GM21723 (cell line): ENCODE data around the gene ARHGAP21.
A peak's percentile ranks its signal among the peaks of the same experiment; 100 is the strongest.
"Not testable (repeated sequence)": the region's sequence is repeated elsewhere in the genome, so short reads cannot be mapped to it uniquely, and the experiment has no call there.

Experiments
- ATAC-seq: cut with Tn5 transposase; IDR thresholded peaks from one replicate; pipeline ENCODE4 v1.9.1; 2021; ENCODE audit warnings: mild to moderate bottlenecking, moderate library complexity; ENCODE audit not compliant: unreplicated experiment

ARHGAP21 gene

GRCh38 chr10:24690961-24691512, 32.6 kb downstream of the ARHGAP21 start:
- ATAC-seq, result no peak

GRCh38 chr10:24685958-24686540, 37.6 kb downstream of the ARHGAP21 start:
- ATAC-seq, result no peak

- ATAC-seq, result no peak
Measured at GRCh38 chr10:24683554-24683953, 40.1 kb downstream of the ARHGAP21 start.

- ATAC-seq, result no peak
Measured at GRCh38 chr10:24681572-24682088, 42.1 kb downstream of the ARHGAP21 start.

- no peak for ATAC-seq
Measured at GRCh38 chr10:24680647-24681524, 42.8 kb downstream of the ARHGAP21 start.

- ATAC-seq, result no peak
Measured at GRCh38 chr10:24678757-24679156, 44.9 kb downstream of the ARHGAP21 start.

GRCh38 chr10:24674892-24675632, 48.6 kb downstream of the ARHGAP21 start:
- no peak for ATAC-seq

- no peak for ATAC-seq
Measured at GRCh38 chr10:24670964-24671670, 52.6 kb downstream of the ARHGAP21 start.

GRCh38 chr10:24669285-24669852, 54.3 kb downstream of the ARHGAP21 start:
- no peak for ATAC-seq

- ATAC-seq, result no peak
Measured at GRCh38 chr10:24668247-24668646, 55.4 kb downstream of the ARHGAP21 start.

GRCh38 chr10:24664991-24665390, 58.7 kb downstream of the ARHGAP21 start:
- ATAC-seq, result no peak

- ATAC-seq, result no peak
Measured at GRCh38 chr10:24661376-24661775, 62.3 kb downstream of the ARHGAP21 start.

- ATAC-seq, result not testable (repeated sequence)
Measured at GRCh38 chr10:24658319-24658718, 65.4 kb downstream of the ARHGAP21 start.

- ATAC-seq, result not testable (repeated sequence)
Measured at GRCh38 chr10:24656326-24656725, 67.4 kb downstream of the ARHGAP21 start.

GRCh38 chr10:24652381-24652957, 71.2 kb downstream of the ARHGAP21 start:
- peak; percentile 94 for ATAC-seq

GRCh38 chr10:24651923-24652322, 71.8 kb downstream of the ARHGAP21 start:
- no peak for ATAC-seq

- ATAC-seq, result no peak
Measured at GRCh38 chr10:24650669-24651391, 72.9 kb downstream of the ARHGAP21 start.

GRCh38 chr10:24645784-24646183, 77.9 kb downstream of the ARHGAP21 start:
- peak; percentile 35 for ATAC-seq

GRCh38 chr10:24645022-24645421, 78.7 kb downstream of the ARHGAP21 start:
- no peak for ATAC-seq
